MCF 10A (cell line): ENCODE results near the gene MSL3B.

ENCODE experiments used
- BruUV-seq: library from RNA; stranded (reverse); fragments of 400-500 nt; replicated peaks from 2 replicates; lab custom pipeline; 2021; lab: Mats Ljungman, UMichigan
- CTCF ChIA-PET: fragments of 300-600 bp; sonication (Branson Sonifier 250); formaldehyde crosslinking; extraction: SDS; loops from one replicate; lab custom pipeline; 2021; ENCODE audit warnings: antibody characterized with exemption, inconsistent platforms; lab: Yijun Ruan, JAX
- POLR2A ChIA-PET: fragments of 300-600, 350-650 bp; sonication (Branson Sonifier 250); formaldehyde crosslinking; extraction: SDS; loops from one replicate; lab custom pipeline; 2020; ENCODE audit warnings: antibody characterized with exemption, inconsistent platforms; lab: Yijun Ruan, JAX
- DNase-seq: peaks from one replicate; pipeline ENCODE4 v3.0.0-alpha.2; 2018; ENCODE audit not compliant: unreplicated experiment
- H3K27ac Mint-ChIP-seq: one replicate; pipeline ENCODE4 v1.8.0; 2022; ENCODE audit warnings: mild to moderate bottlenecking, low read depth, mixed read lengths; ENCODE audit not compliant: unreplicated experiment
- H3K27me3 Mint-ChIP-seq: one replicate; pipeline ENCODE4 v1.8.0; 2022; ENCODE audit warnings: mixed read lengths; ENCODE audit not compliant: insufficient read depth, unreplicated experiment
- H3K36me3 Mint-ChIP-seq: one replicate; pipeline ENCODE4 v1.8.0; 2022; ENCODE audit warnings: mild to moderate bottlenecking, moderate library complexity, mixed read lengths; ENCODE audit not compliant: insufficient read depth, unreplicated experiment
- H3K4me1 Mint-ChIP-seq: one replicate; pipeline ENCODE4 v1.8.0; 2022; ENCODE audit warnings: mixed read lengths; ENCODE audit not compliant: insufficient read depth, unreplicated experiment
- H3K4me3 Mint-ChIP-seq: one replicate; pipeline ENCODE4 v1.8.0; 2022; ENCODE audit warnings: mild to moderate bottlenecking, moderate library complexity, mixed read lengths; ENCODE audit not compliant: unreplicated experiment
- H3K9me3 Mint-ChIP-seq: one replicate; pipeline ENCODE4 v1.8.0; 2022; ENCODE audit warnings: mixed read lengths; ENCODE audit not compliant: unreplicated experiment
- CTCF ChIP-seq: fragments of 200-600 bp; IDR thresholded peaks from one replicate; pipeline ENCODE4 v1.8.0; 2022; ENCODE audit warnings: antibody characterized with exemption, mild to moderate bottlenecking; ENCODE audit not compliant: unreplicated experiment
- intact Hi-C: fragments of 100-400 bp; cut with micrococcal nuclease; formaldehyde crosslinking; loops from 2 replicates; pipeline ENCODE4 v1.14.1; 2022

MSL3B gene

GRCh38 chr2:233833345-233833744 lies 34.8 kb downstream of the MSL3B start:
- Mint-ChIP-seq H3K4me1 (peaks cover 3% of the 10 kb centered on the region), H3K27ac (no peak overlapping the region), H3K4me3 (no peak overlapping the region), H3K27me3 (no peaks in the 10 kb centered on the region), H3K36me3 (peaks cover 4% of the 10 kb centered on the region), H3K9me3 (no peaks in the 10 kb centered on the region)
- intact Hi-C loops, result loop anchor here (2.0 kb wide), 2 partner anchors 347 to 385 kb away; no protein-coding TSS in a partner anchor
- CTCF ChIA-PET, result interaction anchor here (0.5 to 2.2 kb wide), 5 partner anchors 11 to 1312 kb away, joined by 3 to 12 read pairs (median 5); no protein-coding TSS in a partner anchor
- POLR2A ChIA-PET, result interaction anchor here (0.7 to 1.0 kb wide), 2 partner anchors 126 to 386 kb away, joined by 3 to 4 read pairs; no protein-coding TSS in a partner anchor
- no TSS peak for BruUV-seq
- no peak for DNase-seq
- TF ChIP-seq CTCF, result no peak

GRCh38 chr2:233832869-233833311 lies 35.3 kb downstream of the MSL3B start:
- no peaks in the 10 kb centered on the region for H3K4me1 Mint-ChIP-seq
- intact Hi-C loops, result loop anchor here (2.0 kb wide), 2 partner anchors 346 to 384 kb away; no protein-coding TSS in a partner anchor
- ChIA-PET CTCF (interaction anchor here (0.5 to 2.2 kb wide), 6 partner anchors 9 to 1312 kb away, joined by 3 to 12 read pairs (median 4); no protein-coding TSS in a partner anchor), POLR2A (interaction anchor here (0.7 to 1.0 kb wide), 2 partner anchors 125 to 385 kb away, joined by 3 to 4 read pairs; no protein-coding TSS in a partner anchor)
- H3K4me3 Mint-ChIP-seq, result no peak overlapping the region
- TF ChIP-seq CTCF, result peak; percentile 26
- BruUV-seq, result TSS peak; percentile 14
- no peaks in the 10 kb centered on the region for H3K9me3 Mint-ChIP-seq
- DNase-seq, result peak; percentile 68
- no peak overlapping the region for H3K27ac Mint-ChIP-seq
- peaks cover 4% of the 10 kb centered on the region for H3K36me3 Mint-ChIP-seq
- H3K27me3 Mint-ChIP-seq, result no peaks in the 10 kb centered on the region

GRCh38 chr2:233832414-233832813 lies 35.8 kb downstream of the MSL3B start:
- Mint-ChIP-seq H3K4me1 (no peaks in the 10 kb centered on the region), H3K27me3 (no peaks in the 10 kb centered on the region), H3K36me3 (peaks cover 4% of the 10 kb centered on the region), H3K9me3 (no peaks in the 10 kb centered on the region), H3K27ac (no peak overlapping the region), H3K4me3 (no peak overlapping the region)
- no TSS peak for BruUV-seq
- intact Hi-C loops, result loop anchor here (2.0 kb wide), 2 partner anchors 346 to 384 kb away; no protein-coding TSS in a partner anchor
- CTCF ChIA-PET, result interaction anchor here (0.8 to 2.2 kb wide), 5 partner anchors 9 to 384 kb away, joined by 3 to 12 read pairs (median 4); no protein-coding TSS in a partner anchor
- TF ChIP-seq CTCF, result no peak
- POLR2A ChIA-PET, result interaction anchor here (0.7 to 1.0 kb wide), 2 partner anchors 125 to 385 kb away, joined by 3 to 4 read pairs; no protein-coding TSS in a partner anchor
- no peak for DNase-seq

GRCh38 chr2:233831861-233832260 lies 36.3 kb downstream of the MSL3B start:
- DNase-seq, result no peak
- POLR2A ChIA-PET, result no interaction called here
- no peaks in the 10 kb centered on the region for H3K9me3 Mint-ChIP-seq
- CTCF ChIA-PET, result interaction anchor here (1.2 to 2.2 kb wide), 3 partner anchors 12 to 383 kb away, joined by 3 to 12 read pairs (median 6); no protein-coding TSS in a partner anchor
- H3K4me3 Mint-ChIP-seq, result no peak overlapping the region
- H3K27ac Mint-ChIP-seq, result no peak overlapping the region
- no peaks in the 10 kb centered on the region for H3K27me3 Mint-ChIP-seq
- BruUV-seq, result no TSS peak
- intact Hi-C loops, result loop anchor here (2.0 kb wide), 2 partner anchors 345 to 383 kb away; no protein-coding TSS in a partner anchor
- no peak for TF ChIP-seq CTCF
- H3K4me1 Mint-ChIP-seq, result no peaks in the 10 kb centered on the region
- H3K36me3 Mint-ChIP-seq, result peaks cover 4% of the 10 kb centered on the region
